Neural cell (in vitro differentiated cells): Measurements from ENCODE around the gene TNS1. TPM values are rescaled to one million over a fixed set of nuclear protein-coding genes. Genes with fewer than 3 reads are reported as not detected.

Source experiments
- H2AFZ ChIP-seq: fragments of 200-600, 300-800 bp; sonication (generic), shearing (Covaris generic); 2 replicates; pipeline ENCODE4 v1.6.0; 2014; ENCODE audit warnings: low read depth, mild to moderate bottlenecking, antibody characterized with exemption, low read length, moderate library complexity
- H3F3A ChIP-seq: fragments of 200-600 bp; shearing (Covaris generic); 2 replicates; pipeline ENCODE4 v1.6.1; 2016; ENCODE audit warnings: mild to moderate bottlenecking, moderate library complexity, mixed read lengths, antibody characterized with exemption, low read length; ENCODE audit not compliant: insufficient read depth, poor library complexity, severe bottlenecking
- H3K27ac ChIP-seq: fragments of 200-600, 300-800 bp; sonication (generic), shearing (Covaris generic); 2 replicates; pipeline ENCODE4 v1.5.1; 2014; ENCODE audit warnings: mild to moderate bottlenecking, low read length, moderate library complexity
- H3K27me3 ChIP-seq: fragments of 300-800, 200-600 bp; sonication (generic), shearing (Covaris generic); 2 replicates; pipeline ENCODE4 v1.6.0; 2014; ENCODE audit warnings: mild to moderate bottlenecking, low read depth, low read length, moderate library complexity; ENCODE audit not compliant: insufficient read depth
- H3K36me3 ChIP-seq: fragments of 300-800, 200-600 bp; sonication (generic), shearing (Covaris generic); 2 replicates; pipeline ENCODE4 v1.5.1; 2014; ENCODE audit warnings: mild to moderate bottlenecking, antibody characterized with exemption, low read length, moderate library complexity; ENCODE audit not compliant: insufficient read depth
- H3K4me2 ChIP-seq: fragments of 300-800, 200-600 bp; sonication (generic), shearing (Covaris generic); 2 replicates; pipeline ENCODE4 v1.6.0; 2014; ENCODE audit warnings: mild to moderate bottlenecking, low read length
- H3K4me3 ChIP-seq: fragments of 300-800, 200-600 bp; sonication (generic), shearing (Covaris generic); 2 replicates; pipeline ENCODE4 v1.5.1; 2014; ENCODE audit warnings: mild to moderate bottlenecking, low read length, moderate library complexity
- H3K79me2 ChIP-seq: fragments of 200-600 bp; shearing (Covaris generic); replicated peaks from 2 replicates; pipeline ENCODE4 v1.6.0; 2014; ENCODE audit warnings: mild to moderate bottlenecking, low read length, moderate library complexity; ENCODE audit not compliant: insufficient read depth
- H3K9ac ChIP-seq: fragments of 300-800, 200-600 bp; sonication (generic), shearing (Covaris generic); 2 replicates; pipeline ENCODE4 v1.6.1; 2016; ENCODE audit warnings: mild to moderate bottlenecking, low read length, mixed read lengths
- H3K9me2 ChIP-seq: fragments of 200-600 bp; shearing (Covaris generic); 2 replicates; pipeline ENCODE4 v1.6.1; 2016; ENCODE audit warnings: mild to moderate bottlenecking, low read length, mixed read lengths; ENCODE audit not compliant: insufficient read depth
- H3K9me3 ChIP-seq: fragments of 200-600, 300-800 bp; sonication (generic), shearing (Covaris generic); 2 replicates; pipeline ENCODE4 v1.6.1; 2016; ENCODE audit warnings: mild to moderate bottlenecking, mixed run types, low read length, moderate library complexity, mixed read lengths
- H4K20me1 ChIP-seq: fragments of 200-600 bp; shearing (Covaris generic); 2 replicates; pipeline ENCODE4 v1.6.1; 2016; ENCODE audit warnings: mild to moderate bottlenecking, mixed run types; ENCODE audit not compliant: insufficient read depth
- CTCF ChIP-seq: fragments of 450-650 bp; IDR thresholded peaks from 2 replicates; pipeline ENCODE4 v1.5.1; 2014; ENCODE audit warnings: antibody characterized with exemption, mild to moderate bottlenecking, moderate library complexity; ENCODE audit not compliant: poor library complexity, severe bottlenecking
- EP300 ChIP-seq: fragments of 450-650 bp; conservative IDR thresholded peaks from 2 replicates; pipeline ENCODE4 v1.6.1; 2014; ENCODE audit warnings: antibody characterized with exemption, mild to moderate bottlenecking, moderate library complexity; ENCODE audit not compliant: poor library complexity, severe bottlenecking
- EZH2 ChIP-seq: fragments of 200-600, 300-800 bp; shearing (Covaris generic), sonication (generic); IDR thresholded peaks from 2 replicates; pipeline ENCODE4 v1.6.1; 2014; ENCODE audit warnings: antibody characterized with exemption, low read length, borderline replicate concordance, mild to moderate bottlenecking; ENCODE audit not compliant: insufficient read depth, poor library complexity, severe bottlenecking
- MXI1 ChIP-seq: fragments of 450-650 bp; conservative IDR thresholded peaks from 2 replicates; pipeline ENCODE4 v1.6.1; 2014; ENCODE audit warnings: antibody characterized with exemption, mild to moderate bottlenecking; ENCODE audit not compliant: poor library complexity, severe bottlenecking
- POLR2AphosphoS5 ChIP-seq: IDR thresholded peaks from 2 replicates; pipeline ENCODE4 v1.6.1; 2012
- RAD21 ChIP-seq: fragments of 450-650 bp; conservative IDR thresholded peaks from 2 replicates; pipeline ENCODE4 v1.6.1; 2014; ENCODE audit warnings: antibody characterized with exemption, mild to moderate bottlenecking, moderate library complexity
- REST ChIP-seq: IDR thresholded peaks from 2 replicates; pipeline ENCODE4 v1.6.1; 2012; ENCODE audit warnings: borderline replicate concordance
- SMC3 ChIP-seq: fragments of 450-650 bp; conservative IDR thresholded peaks from 2 replicates; pipeline ENCODE4 v1.6.1; 2014; ENCODE audit warnings: antibody characterized with exemption, mild to moderate bottlenecking, moderate library complexity; ENCODE audit not compliant: poor library complexity
- TAF1 ChIP-seq: IDR thresholded peaks from 2 replicates; pipeline ENCODE4 v1.6.1; 2012; ENCODE audit warnings: low read depth
- polyA plus RNA-seq: library from polyadenylated mRNA; depleted of rRNA; stranded (reverse); fragments of >200 nt; gene quantifications from 2 replicates; pipeline ENCODE4 v1.2.3, GENCODE V29; 2014

The TNS1 gene
- polyA plus RNA-seq, 1 donor from 2014 or later = 1.5 TPM

GRCh38 chr2:217935235-217935879, 67.4 kb downstream of the TNS1 start:
- Histone ChIP-seq H3K79me2 (no peaks in the 10 kb centered on the region), H3K4me3 (no peak overlapping the region), H3K9me3 (no peaks in the 10 kb centered on the region), H3K9me2 (no peaks in the 10 kb centered on the region), H3K27me3 (no peaks in the 10 kb centered on the region), H3K36me3 (no peaks in the 10 kb centered on the region), H3K27ac (no peak overlapping the region), H3F3A (no peaks in the 10 kb centered on the region), H3K9ac (no peak overlapping the region), H2AFZ (no peak overlapping the region), H3K4me2 (no peak overlapping the region), H4K20me1 (no peaks in the 10 kb centered on the region)
- TF ChIP-seq RAD21 (no peak), SMC3 (no peak), TAF1 (no peak), EZH2 (no peak), REST (no peak), POLR2AphosphoS5 (no peak), MXI1 (no peak), CTCF (no peak), EP300 (no peak)

- no peaks in the 10 kb centered on the region for H3K36me3 ChIP-seq
- H3K4me2 ChIP-seq = no peak overlapping the region
- no peaks in the 10 kb centered on the region for H4K20me1 ChIP-seq
- no peak overlapping the region for H3K9ac ChIP-seq
- H2AFZ ChIP-seq = no peak overlapping the region
- H3K4me3 ChIP-seq = no peak overlapping the region
- H3K9me3 ChIP-seq = no peaks in the 10 kb centered on the region
- no peak overlapping the region for H3K27ac ChIP-seq
- H3K79me2 ChIP-seq = no peaks in the 10 kb centered on the region
- no peaks in the 10 kb centered on the region for H3K9me2 ChIP-seq
- no peaks in the 10 kb centered on the region for H3F3A ChIP-seq
- no peak for TF ChIP-seq TAF1
- TF ChIP-seq MXI1 = no peak
- TF ChIP-seq RAD21 = no peak
- TF ChIP-seq CTCF = no peak
- no peak for TF ChIP-seq POLR2AphosphoS5
- TF ChIP-seq SMC3 = no peak
- TF ChIP-seq EZH2 = no peak
- no peak for TF ChIP-seq EP300
- no peak for TF ChIP-seq REST
- no peaks in the 10 kb centered on the region for H3K27me3 ChIP-seq
These were observed 68.3 kb downstream of the TNS1 start for GRCh38 chr2:217934321-217935131.
